HG03175 (cell line): ENCODE measurements around the gene DYSF.
"Not testable (repeated sequence)": the region's sequence is repeated elsewhere in the genome, so short reads cannot be mapped to it uniquely, and the experiment has no call there.

Experiments used
- ATAC-seq: cut with Tn5 transposase; IDR thresholded peaks from one replicate; pipeline ENCODE4 v1.9.1; 2021; ENCODE audit warnings: mild to moderate bottlenecking, moderate library complexity; ENCODE audit not compliant: unreplicated experiment

DYSF gene

DNA sequence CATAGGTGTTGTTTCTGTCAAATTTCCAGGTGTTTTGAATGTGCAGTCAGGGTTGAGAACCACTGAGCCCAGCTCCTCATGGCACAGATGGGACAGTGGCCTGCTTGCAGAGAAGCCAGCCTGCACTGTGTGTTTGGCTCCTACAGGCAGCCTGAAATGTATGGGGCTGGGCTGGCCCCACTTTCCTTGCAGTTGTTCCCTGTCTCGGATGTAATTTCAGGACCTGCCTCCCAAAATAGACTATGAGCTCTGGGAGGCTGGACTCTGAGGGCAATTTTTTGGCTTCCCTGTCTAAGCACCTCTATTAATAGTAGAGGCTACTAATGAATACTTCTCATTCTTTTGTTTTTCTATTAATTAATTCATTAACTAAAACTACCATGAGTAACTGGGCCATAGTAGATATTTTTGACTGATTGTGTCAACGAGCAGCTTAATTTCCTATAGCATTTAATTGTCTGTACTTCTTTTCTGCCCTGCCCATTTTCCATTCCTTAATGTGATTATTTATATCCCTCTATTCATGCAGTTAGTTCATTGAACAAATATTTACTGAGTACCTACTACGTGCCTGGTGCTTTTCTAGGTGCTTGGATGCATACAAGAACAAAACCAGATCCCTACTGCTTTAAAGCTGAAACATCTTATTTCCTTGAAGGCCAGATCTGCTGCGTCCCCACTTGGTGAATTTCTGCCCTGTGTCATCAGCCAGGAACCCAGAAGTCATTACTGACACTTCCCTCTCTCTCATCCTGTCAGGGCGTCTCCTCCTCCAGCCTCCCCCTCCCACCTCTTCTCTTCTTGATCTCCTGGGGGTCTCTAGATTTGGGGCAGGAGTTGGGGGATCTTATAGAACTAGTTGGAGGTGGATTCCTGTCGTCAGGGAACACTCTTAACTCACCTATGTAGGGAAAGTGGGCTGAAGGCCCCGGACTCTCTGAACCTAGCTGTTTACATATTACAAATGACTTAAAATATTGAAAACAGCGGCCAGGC is 16.3 kb downstream of the DYSF start:
- ATAC-seq = no peak

DNA sequence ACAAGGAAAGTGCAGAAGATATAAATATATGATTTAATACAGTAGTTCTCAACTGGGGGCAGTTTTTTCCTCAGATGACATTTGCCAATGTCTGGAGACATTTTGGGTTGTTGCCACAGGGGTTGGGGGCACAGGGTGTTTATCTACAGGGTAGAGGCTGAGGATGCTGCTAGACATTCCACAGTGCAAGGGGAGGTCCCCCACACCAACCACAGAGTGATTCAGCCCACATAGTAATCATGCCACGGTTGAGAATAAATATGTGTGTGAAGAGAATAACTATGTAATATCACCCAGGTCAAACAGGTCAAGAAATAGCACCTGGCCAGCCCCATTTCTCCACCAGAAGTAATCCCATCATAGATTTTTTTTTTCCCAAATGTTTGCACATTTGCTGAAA is 17.9 kb downstream of the DYSF start:
- ATAC-seq = no peak

DNA sequence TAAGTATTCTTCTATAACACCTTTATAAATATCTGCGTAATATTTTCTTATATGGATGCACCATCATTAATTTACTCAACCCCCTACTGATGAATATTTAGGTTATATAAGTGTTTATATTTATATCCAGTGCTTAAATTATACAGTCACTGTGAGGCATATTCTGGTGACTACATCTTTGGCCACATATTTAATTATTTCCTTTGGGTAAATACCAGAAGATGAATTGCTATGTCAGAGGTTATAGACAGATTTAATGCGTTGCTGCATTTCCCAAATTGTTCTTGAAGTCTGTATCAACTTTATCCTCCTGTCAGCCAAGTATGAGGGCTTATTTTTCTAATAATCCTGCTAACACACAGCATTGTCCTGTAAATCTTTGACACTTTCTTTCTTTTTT is 18.7 kb downstream of the DYSF start:
- ATAC-seq = no peak

- ATAC-seq = no peak
These were observed 20.1 kb downstream of the DYSF start for GRCh38 chr2:71473346-71474031.

DNA sequence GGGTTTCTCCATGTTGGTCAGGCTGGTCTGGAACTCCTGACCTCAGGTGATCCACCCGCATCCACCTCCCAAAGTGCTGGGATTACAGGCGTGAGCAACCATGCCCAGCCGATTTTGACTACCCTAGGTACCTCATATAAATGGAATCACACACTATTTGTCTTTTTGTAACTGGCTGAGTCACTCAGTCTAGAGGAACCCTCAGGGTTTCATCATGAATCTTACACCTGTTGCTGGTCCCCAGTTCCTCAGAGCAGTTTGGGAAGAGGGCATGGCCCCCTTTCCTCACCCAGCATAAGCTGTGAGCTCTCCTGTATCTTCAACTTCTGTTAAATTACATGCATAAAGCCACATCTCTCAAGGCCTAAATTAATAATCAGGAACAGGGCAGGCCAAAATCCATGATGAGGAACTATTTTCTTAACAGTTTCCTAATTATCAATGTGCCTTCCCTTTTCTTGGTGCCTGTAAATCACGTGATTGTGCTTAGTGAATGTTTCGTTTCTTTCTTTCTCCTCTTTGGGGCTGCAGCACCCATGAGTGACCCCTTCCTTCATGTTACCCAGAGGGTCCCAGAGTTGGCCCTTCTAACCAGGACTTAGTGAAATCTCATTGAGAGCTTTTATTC is 20.9 kb downstream of the DYSF start:
- no peak for ATAC-seq

DNA sequence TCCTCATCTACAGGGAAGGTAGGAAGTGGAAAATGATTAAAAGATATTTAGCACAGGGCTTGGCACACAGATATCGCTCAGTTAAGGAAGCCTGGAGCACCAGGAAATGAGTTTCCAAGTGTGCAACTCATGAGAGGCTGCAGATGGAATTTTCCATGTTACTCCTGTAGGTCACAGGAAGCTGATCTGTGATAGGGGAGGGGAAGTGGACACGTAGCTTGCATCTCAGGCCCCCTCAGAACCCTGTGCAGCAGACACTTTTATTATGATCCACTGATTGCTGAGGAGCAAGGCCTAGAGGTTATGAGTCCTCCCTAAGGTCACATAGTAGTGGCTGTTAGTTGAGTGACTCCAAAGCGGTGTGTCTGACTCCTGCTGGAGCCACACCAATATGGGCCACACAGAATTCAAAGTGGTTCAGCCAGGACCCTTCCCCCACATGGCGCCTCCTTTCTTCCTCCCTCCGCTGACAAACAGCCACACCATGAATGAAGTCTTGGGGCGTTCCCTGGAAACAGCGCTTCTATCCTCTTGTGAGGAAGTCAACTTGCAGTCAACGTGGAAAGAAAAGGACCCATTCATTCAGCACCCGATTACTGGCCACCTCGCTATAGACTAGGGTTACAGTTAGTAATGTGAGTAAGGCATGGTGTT is 21.5 kb downstream of the DYSF start:
- ATAC-seq = no peak

- no peak for ATAC-seq
These were observed 23.1 kb downstream of the DYSF start for GRCh38 chr2:71476495-71476894.

- no peak for ATAC-seq
These were observed 23.9 kb downstream of the DYSF start for GRCh38 chr2:71477231-71477691.

DNA sequence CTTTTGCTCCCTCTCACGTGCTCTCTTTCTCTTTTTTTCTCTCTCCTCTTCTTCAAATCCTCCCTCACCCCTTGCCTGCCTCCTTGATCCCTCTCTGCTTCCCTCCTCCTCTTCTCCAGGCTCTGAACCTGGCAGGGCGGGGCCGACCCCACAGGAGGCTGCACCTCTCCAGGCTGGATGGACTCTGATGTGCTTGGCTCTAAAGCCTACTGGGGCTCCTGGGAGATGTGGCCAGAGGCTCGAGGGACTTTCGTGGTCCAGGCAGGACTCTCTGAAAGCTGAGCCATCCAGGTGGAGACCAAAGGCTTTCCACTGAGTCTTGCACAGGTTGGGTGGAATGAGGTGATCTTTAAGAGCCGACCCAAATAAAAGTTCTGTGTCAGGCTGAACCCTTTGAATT is 25.4 kb downstream of the DYSF start:
- no peak for ATAC-seq

- ATAC-seq = no peak
These were observed 25.9 kb downstream of the DYSF start for GRCh38 chr2:71479261-71479660.

- ATAC-seq = no peak
These were observed 27.8 kb downstream of the DYSF start for GRCh38 chr2:71481111-71481510.

DNA sequence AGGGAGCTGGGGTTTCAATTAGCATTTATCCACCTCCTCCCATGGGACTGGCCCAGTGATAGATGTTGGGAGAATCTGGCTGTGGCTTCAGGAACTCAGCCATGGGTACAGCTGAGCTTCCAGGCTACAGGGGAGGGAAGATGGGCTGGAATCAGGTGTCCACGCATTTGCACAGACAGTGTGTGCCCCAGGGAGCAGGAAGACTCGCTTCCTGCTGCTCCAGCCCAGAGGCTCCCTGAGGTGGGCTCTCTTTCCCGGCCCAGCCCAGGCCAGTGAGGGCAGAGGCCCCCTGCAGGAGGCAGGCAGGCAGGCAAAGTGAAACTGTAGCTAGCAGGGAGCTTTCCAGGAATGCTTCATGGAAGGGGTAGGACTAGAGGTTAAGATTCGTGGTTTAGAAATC is 28.7 kb downstream of the DYSF start:
- ATAC-seq = no peak

DNA sequence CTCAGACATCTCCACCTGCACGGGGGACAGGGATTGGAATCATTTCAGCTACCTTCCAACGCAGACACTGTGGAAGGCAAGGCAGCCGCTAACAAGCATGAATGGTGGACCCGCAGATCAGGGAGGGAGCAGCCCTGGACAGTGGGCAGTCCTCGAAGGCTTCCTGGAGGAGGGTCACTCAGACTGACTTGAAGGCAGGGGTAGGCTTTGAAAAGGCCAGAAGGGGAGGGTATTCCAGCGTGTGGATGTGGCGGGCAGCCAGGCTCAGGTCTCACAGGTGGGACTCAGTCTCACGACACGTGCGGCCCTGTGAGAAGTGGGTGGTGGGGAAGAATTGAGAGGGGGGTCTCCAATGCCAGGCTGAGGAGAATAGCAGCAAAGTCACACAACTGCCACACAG is 29.9 kb downstream of the DYSF start:
- no peak for ATAC-seq

DNA sequence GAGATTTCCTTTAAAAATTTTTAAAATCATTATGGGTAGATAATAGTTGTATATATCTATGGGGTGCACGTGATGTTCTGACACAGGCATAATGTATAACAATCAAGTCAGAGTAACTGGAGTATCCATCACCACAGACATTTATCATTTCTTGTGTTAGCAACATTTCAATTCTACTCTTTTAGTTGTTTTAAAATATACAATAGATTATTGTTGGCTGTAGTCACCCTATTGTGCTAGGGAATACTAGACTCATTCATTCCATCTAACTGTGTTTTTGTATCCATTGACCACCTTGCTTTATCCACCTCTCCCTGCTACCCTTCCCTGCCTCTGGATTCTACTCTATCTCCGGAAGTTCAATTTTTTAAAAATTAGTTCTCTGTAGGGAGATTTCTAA is 31.0 kb downstream of the DYSF start:
- ATAC-seq = no peak

- no peak for ATAC-seq
These were observed 33.7 kb downstream of the DYSF start for GRCh38 chr2:71486881-71487640.

GRCh38 chr2:71491551-71491950 is 38.2 kb downstream of the DYSF start:
- ATAC-seq = not testable (repeated sequence)

DNA sequence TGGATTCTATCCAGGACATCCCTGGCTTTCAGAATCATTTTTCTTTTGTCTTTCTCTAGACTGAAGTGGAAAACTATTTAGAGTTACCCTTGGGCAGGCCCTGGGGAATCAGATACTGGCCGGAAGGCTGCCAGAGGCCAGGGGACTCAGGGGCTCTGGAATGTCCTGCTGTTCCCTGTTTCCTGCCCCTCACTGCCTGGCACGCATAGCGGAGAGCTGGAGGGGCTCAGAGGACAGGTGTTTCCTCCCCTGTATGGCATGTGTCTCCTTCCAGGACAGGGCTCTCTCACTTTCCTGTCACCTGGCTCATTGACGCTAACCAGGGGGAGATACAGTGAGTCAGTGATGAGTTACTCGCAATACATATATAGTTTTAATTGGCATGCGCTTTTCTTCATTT is 38.8 kb downstream of the DYSF start:
- ATAC-seq = no peak

DNA sequence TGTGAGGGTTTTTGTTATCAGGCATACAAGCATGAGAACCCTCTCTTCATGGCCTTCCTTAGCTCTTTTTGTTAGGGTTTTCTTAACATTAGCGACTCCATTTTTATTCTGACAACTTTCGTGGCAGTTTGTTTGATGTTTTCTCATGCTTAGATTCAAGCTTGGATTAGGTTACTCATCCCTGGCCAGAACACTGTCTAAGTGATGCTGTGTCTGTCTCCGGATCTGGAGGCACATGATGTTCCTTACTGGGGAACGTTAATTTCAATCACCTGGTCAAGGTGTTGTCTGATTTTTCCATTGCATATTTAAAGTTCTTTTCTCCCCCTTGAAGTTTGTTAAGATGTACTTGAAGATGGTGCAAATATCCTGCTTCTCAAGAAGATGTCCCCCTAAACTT is 40.7 kb downstream of the DYSF start:
- no peak for ATAC-seq

GRCh38 chr2:71494523-71495155 is 41.3 kb downstream of the DYSF start:
- no peak for ATAC-seq
